Common myeloid progenitor, CD34-positive (primary cell): ENCODE data around the gene BACH2.

Experiments used
- CTCF ChIA-PET: fragments of 350-600 bp; sonication (Branson Sonifier 250); formaldehyde crosslinking; loops from one replicate; lab custom pipeline; 2021; ENCODE audit warnings: antibody characterized with exemption; lab: Charles Lee
- POLR2A ChIA-PET: fragments of 350-600 bp; sonication (Branson Sonifier 250); formaldehyde crosslinking; loops from one replicate; lab custom pipeline; 2021; ENCODE audit warnings: antibody characterized with exemption; lab: Charles Lee
- DNase-seq, 3 donors: peaks; one replicate each; pipeline versions ENCODE4 v3.0.0 to v3.0.0-alpha.2; 2013
- H3K27ac ChIP-seq, 2 experiments: 1 replicate in 1 of 2; 2 replicates in 1 of 2; pipeline ENCODE4 v1.7.0; 2013; ENCODE audit warnings: inconsistent platforms in 2 of 2, low read length in 2 of 2, mild to moderate bottlenecking in 2 of 2, low read depth in 1 of 2, moderate library complexity in 1 of 2; ENCODE audit not compliant: severe bottlenecking in 2 of 2, insufficient read depth in 1 of 2, poor library complexity in 1 of 2
- H3K27me3 ChIP-seq, 5 experiments: replicated peaks in 2 of 5; 1 replicate in 3 of 5; 2 replicates in 2 of 5; pipeline versions ENCODE4 v1.6.1 to v1.7.0; 2013; ENCODE audit warnings: low read length in 4 of 5, mild to moderate bottlenecking in 2 of 5, moderate library complexity in 2 of 5, inconsistent platforms in 1 of 5; ENCODE audit not compliant: insufficient read depth in 5 of 5, control insufficient read depth in 4 of 5
- H3K36me3 ChIP-seq, 4 experiments: 1 replicate in 2 of 4; 2 replicates in 2 of 4; pipeline versions ENCODE4 v1.6.1 to v1.7.0; 2013; ENCODE audit warnings: low read length in 3 of 4, control low read depth in 1 of 4, mild to moderate bottlenecking in 1 of 4; ENCODE audit not compliant: control insufficient read depth in 4 of 4, insufficient read depth in 4 of 4
- H3K4me1 ChIP-seq, 4 experiments: 1 replicate in 3 of 4; 2 replicates in 1 of 4; pipeline versions ENCODE4 v1.6.1 to v1.7.1; 2013; ENCODE audit warnings: low read length in 3 of 4, mild to moderate bottlenecking in 3 of 4, control low read depth in 1 of 4, inconsistent platforms in 1 of 4, moderate library complexity in 1 of 4; ENCODE audit not compliant: control insufficient read depth in 4 of 4, insufficient read depth in 4 of 4; ENCODE audit errors: control extremely low read depth in 1 of 4
- H3K4me3 ChIP-seq, 7 experiments: 1 replicate in 4 of 7; 2 replicates in 3 of 7; pipeline versions ENCODE4 v1.5.1 to v1.7.0; 2013; ENCODE audit warnings: mild to moderate bottlenecking in 7 of 7, low read length in 6 of 7, moderate library complexity in 6 of 7, inconsistent platforms in 2 of 7, low read depth in 2 of 7, control low read depth in 1 of 7; ENCODE audit not compliant: insufficient read depth in 4 of 7, control insufficient read depth in 1 of 7; ENCODE audit errors: extremely low read depth in 1 of 7
- H3K9me3 ChIP-seq, 5 experiments: 1 replicate in 4 of 5; 2 replicates in 1 of 5; pipeline versions ENCODE4 v1.6.1 to v1.7.1; 2013; ENCODE audit warnings: low read length in 4 of 5, mild to moderate bottlenecking in 2 of 5, inconsistent platforms in 1 of 5, low read depth in 1 of 5, moderate library complexity in 1 of 5; ENCODE audit not compliant: control insufficient read depth in 4 of 5, insufficient read depth in 2 of 5; ENCODE audit errors: control extremely low read depth in 1 of 5
- whole genome bisulfite sequencing: methylation state at CpG from one replicate; pipeline ENCODE4 v1.1.5; 2013; ENCODE audit not compliant: insufficient coverage; 5-methylcytosine and 5-hydroxymethylcytosine counted together

BACH2 gene

DNA sequence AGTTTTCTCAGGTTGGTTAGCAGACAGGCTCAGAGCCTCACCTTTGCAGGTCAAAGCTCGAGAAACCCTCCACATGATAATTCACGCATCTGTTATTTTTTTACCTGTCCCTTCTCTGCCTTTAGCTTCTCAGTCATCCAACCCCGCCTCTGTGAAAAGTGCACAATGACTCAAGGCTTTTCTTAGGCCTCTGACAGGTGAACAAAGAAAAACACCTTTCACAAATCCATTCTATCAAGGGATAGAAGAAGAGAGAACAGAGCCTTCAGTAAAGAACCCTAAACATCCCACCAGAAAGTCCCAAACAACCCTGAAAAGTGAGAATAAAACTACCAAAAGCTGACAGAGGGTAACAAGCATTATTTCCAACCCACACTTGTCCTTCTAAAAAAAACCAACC, 224.1 kb downstream of the BACH2 start:
- Histone ChIP-seq H3K27ac (no peak overlapping the region), H3K9me3 (no peaks in the 10 kb centered on the region), H3K4me3 (no peak overlapping the region), H3K36me3 (no peaks in the 10 kb centered on the region), H3K4me1 (peaks cover 0 to 4% (median 0%) of the 10 kb centered on the region in 4 experiments), H3K27me3 (no peaks in the 10 kb centered on the region)
- CTCF ChIA-PET, result no interaction called here
- no peak for DNase-seq
- 100% methylated on average over 2 of the region's 3 CpGs for WGBS
- POLR2A ChIA-PET, result no interaction called here

DNA sequence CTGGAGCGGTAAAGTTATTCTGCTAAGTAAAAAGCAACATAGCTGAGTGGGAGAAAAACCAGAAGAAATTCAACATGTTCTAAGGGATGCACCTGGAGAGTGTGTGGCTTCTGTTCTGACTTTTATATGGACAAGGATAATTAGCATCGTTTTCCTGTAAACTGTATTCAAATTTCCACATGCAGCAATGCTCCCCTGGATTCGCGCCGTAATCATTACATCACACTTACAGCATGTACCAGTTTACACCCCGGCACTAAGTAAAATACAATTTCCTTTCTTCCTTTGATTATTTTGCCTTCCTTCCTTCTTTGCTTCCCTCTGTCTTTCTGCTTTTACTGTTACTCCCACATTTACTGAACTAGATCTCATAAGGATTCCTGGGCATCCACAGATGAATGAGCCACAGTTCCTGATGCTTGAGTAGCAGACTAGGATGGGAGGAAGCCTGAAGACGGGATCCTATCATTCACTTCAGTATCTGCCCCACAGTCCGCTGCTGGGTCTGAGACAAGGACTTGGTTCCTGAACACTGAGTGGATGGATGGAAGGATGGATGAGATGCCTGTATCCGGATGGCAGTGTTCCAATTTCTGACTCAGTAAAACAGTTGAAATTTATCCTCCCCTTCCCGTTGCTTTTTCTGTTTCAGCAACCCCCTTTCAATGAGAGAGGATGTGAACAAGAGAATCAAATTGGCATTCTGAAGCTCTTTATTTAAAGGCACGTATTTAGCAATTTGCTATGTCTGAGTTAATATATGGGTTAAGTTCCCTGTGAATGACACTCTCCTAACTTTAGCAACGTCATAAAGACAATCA, 227.7 kb downstream of the BACH2 start:
- no peak for DNase-seq
- Histone ChIP-seq H3K36me3 (no peaks in the 10 kb centered on the region), H3K27me3 (no peaks in the 10 kb centered on the region), H3K27ac (no peak overlapping the region), H3K9me3 (no peaks in the 10 kb centered on the region), H3K4me3 (no peak overlapping the region), H3K4me1 (peaks cover 0 to 4% (median 0%) of the 10 kb centered on the region in 4 experiments)
- WGBS, result 97% methylated on average over 9 of the region's 12 CpGs
- CTCF ChIA-PET, result interaction anchor here (1.4 kb wide), 1 partner anchor 19 kb away, joined by 4 read pairs; no protein-coding TSS in a partner anchor
- POLR2A ChIA-PET, result no interaction called here

DNA sequence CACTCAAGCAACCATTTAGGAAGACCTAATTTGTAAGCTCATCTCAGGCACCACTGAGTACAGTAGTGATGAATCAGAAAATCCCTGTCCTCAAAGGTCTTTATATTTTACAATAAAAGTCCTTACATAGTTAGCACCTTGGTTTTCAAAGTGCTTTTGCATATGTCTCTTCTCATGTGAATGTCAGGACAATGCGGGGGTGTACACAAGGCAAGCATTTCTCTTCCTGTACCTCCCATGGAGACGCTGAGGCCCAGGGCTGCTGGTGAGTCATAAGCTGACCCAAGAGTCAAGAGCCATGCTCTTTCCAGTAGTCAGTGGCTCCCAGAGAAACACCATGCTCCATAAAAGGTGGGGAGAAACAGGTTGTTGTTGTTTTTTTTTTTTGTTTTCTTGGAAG, 228.4 kb downstream of the BACH2 start:
- Histone ChIP-seq H3K27me3 (no peaks in the 10 kb centered on the region), H3K27ac (no peak overlapping the region), H3K9me3 (no peaks in the 10 kb centered on the region), H3K4me1 (peaks cover 0 to 4% (median 0%) of the 10 kb centered on the region in 4 experiments), H3K4me3 (no peak overlapping the region), H3K36me3 (no peaks in the 10 kb centered on the region)
- POLR2A ChIA-PET, result no interaction called here
- WGBS, result 100% methylated on average over 2 of the region's 2 CpGs
- DNase-seq, result no peak
- CTCF ChIA-PET, result interaction anchor here (0.8 kb wide), 1 partner anchor 14 kb away, joined by 3 read pairs; no protein-coding TSS in a partner anchor

DNA sequence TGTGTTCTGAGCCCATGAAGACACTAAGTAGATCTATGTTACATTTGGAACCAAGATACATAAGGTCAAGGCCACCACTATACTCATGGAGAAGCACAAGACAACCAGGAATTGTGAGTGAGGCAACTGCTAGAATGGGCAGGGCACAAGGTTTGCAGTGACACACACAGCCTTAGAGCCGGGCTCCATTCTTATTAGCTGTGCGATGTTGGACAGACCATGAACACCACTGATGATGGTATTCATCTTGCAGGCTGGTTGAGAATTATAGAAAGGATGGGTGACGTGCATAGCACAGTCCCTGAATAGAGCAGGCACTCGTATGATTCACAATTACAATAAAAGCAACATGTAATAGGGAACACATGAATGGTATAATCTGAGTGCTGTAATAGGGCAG, 229.9 kb downstream of the BACH2 start:
- H3K4me1 ChIP-seq, result peaks cover 0 to 4% (median 0%) of the 10 kb centered on the region in 4 experiments
- DNase-seq, result no peak
- no peaks in the 10 kb centered on the region for H3K9me3 ChIP-seq
- H3K27me3 ChIP-seq, result no peaks in the 10 kb centered on the region
- no peaks in the 10 kb centered on the region for H3K36me3 ChIP-seq
- no peak overlapping the region for H3K4me3 ChIP-seq
- ChIA-PET POLR2A (no interaction called here), CTCF (no interaction called here)
- 96% methylated on average over 2 of the region's 4 CpGs for WGBS
- H3K27ac ChIP-seq, result no peak overlapping the region

DNA sequence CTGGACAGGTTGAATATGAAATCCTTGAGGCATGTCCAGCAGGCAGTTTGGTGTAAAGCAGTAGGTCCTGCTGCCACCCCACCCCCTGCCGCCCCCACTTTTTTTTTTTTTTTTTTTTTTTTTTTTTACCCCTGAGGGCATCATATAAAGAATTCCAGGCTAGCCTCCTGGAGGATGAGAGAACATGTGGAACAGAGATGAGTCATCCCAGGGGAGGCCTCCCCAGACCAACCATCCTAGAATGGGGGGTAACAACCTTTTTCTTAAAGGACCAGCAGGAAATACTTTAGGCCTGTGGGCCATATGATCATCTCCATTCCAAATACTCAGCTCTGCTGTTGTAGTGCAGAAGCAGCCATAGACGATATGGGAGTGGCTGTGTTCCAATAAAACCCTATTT, 231.5 kb downstream of the BACH2 start:
- Histone ChIP-seq H3K9me3 (no peaks in the 10 kb centered on the region), H3K36me3 (no peaks in the 10 kb centered on the region), H3K27ac (no peak overlapping the region), H3K4me3 (no peak overlapping the region), H3K27me3 (no peaks in the 10 kb centered on the region), H3K4me1 (peaks cover 0 to 4% (median 0%) of the 10 kb centered on the region in 4 experiments)
- DNase-seq, result no peak
- ChIA-PET CTCF (no interaction called here), POLR2A (no interaction called here)
- WGBS, result no CpG with 5 or more reads among the region's 2 CpGs

DNA sequence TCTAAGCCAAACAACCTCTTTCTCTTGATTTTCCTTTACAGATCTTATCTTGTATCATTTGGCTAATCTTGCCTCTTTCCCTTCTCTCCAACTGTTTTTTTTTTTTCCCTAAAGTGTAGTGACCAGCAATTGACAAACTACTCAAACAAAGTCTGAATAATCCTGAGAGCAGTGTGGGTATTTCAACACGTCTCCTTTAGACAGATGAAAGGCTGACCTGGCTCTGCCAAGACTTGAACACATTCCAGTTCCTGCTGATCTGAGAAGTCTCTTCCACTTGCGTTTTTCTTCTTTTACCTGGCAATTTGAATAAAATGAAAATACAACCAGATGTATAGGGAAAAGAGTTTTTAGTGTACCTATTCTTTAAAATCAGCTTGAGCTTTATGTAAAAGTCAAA, 234.0 kb downstream of the BACH2 start:
- DNase-seq, result no peak
- CTCF ChIA-PET, result no interaction called here
- Histone ChIP-seq H3K27me3 (no peaks in the 10 kb centered on the region), H3K4me1 (no peaks in the 10 kb centered on the region), H3K36me3 (no peaks in the 10 kb centered on the region), H3K9me3 (peaks cover 0 to 1% (median 0%) of the 10 kb centered on the region in 5 experiments), H3K27ac (no peak overlapping the region), H3K4me3 (no peak overlapping the region)
- POLR2A ChIA-PET, result no interaction called here
- WGBS, result 83% methylated on average over 1 of the region's 2 CpGs

DNA sequence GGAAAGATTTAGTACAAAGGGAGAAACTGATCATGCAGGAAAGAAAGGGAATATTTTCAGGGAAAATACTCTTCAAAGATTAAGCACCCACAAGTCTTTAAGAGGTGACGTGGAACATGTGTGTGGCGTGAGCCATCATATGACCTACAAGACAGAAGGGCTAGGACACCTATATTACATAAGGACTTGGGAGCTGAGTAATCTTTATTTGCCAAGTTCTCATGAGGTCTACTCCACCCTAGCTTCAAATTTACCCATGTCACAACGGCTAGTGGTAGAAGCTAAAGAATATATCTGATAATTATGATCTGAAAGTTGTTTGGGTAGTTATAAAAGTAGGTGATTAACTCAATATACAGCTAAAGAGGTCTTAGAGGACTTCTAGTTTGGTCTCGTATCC, 234.6 kb downstream of the BACH2 start:
- H3K9me3 ChIP-seq, result peaks cover 0 to 1% (median 0%) of the 10 kb centered on the region in 5 experiments
- DNase-seq, result no peak
- H3K36me3 ChIP-seq, result no peaks in the 10 kb centered on the region
- H3K4me3 ChIP-seq, result no peak overlapping the region
- 67% methylated on average over 1 of the region's 4 CpGs for WGBS
- H3K27ac ChIP-seq, result no peak overlapping the region
- no peaks in the 10 kb centered on the region for H3K27me3 ChIP-seq
- no peaks in the 10 kb centered on the region for H3K4me1 ChIP-seq
- ChIA-PET POLR2A (no interaction called here), CTCF (interaction anchor here (1.1 kb wide), 1 partner anchor 11 kb away, joined by 3 read pairs; no protein-coding TSS in a partner anchor)
